ENCODE measurements around the gene MOSMO. TPM values are rescaled to one million over a fixed set of nuclear protein-coding genes. Genes with fewer than 3 reads are reported as not detected.

MOSMO gene
- total RNA-seq, 2 experiments from 2014 or later = 9.6 to 9.8 TPM

GRCh38 chr16:22003195-22003594, 4.7 kb upstream of the MOSMO start:
- no peaks in the 10 kb centered on the region for H3K9me3 ChIP-seq (ENCODE audit: low read length)
- POLR2A ChIA-PET = interaction anchor here (0.6 to 0.9 kb wide), 2 partner anchors 85 to 366 kb away, joined by 3 to 4 read pairs; no protein-coding TSS in a partner anchor
- no peak for DNase-seq (ENCODE audit: low spot score)
- H3K9me2 ChIP-seq (ENCODE audit: insufficient read depth, low read length) = no peaks in the 10 kb centered on the region
- no peak overlapping the region for H3K4me2 ChIP-seq (ENCODE audit: low read length)
- no peaks in the 10 kb centered on the region for H3K36me3 ChIP-seq (ENCODE audit: insufficient read depth, low read length)
- intact Hi-C loops (cut with micrococcal nuclease; ENCODE audit: unreplicated experiment) = loop anchor here (5.0 kb wide), 1 partner anchor 94 kb away; no protein-coding TSS in a partner anchor
- no peak overlapping the region for H3K27ac ChIP-seq (ENCODE audit: low read depth, low read length, poor library complexity, severe bottlenecking)
- no peak overlapping the region for H2AFZ ChIP-seq (ENCODE audit: low read length)
- TF ChIP-seq EZH2phosphoT487 (IDR thresholded peaks at IDR 0.05; ENCODE audit: borderline replicate concordance, low read depth, low read length) (no peak), CTCF (conservative IDR thresholded peaks at IDR 0.05; ENCODE audit: low read length) (no peak)
- BruUV-seq (replicated peaks) = no TSS peak
- peaks cover 15% of the 10 kb centered on the region for H3K4me1 ChIP-seq (ENCODE audit: insufficient read depth, low read length, poor library complexity, severe bottlenecking)
- H4K20me1 ChIP-seq (ENCODE audit: insufficient read depth, low read length) = no peaks in the 10 kb centered on the region
- no peaks in the 10 kb centered on the region for H3K79me2 ChIP-seq (ENCODE audit: insufficient read depth, low read depth, low read length)
- CTCF ChIA-PET (ENCODE audit: unreplicated experiment) = no interaction called here
- H3K4me3 ChIP-seq (ENCODE audit: low read depth, low read length, poor library complexity, severe bottlenecking) = no peak overlapping the region

GRCh38 chr16:22004341-22004740, 3.6 kb upstream of the MOSMO start:
- Histone ChIP-seq H3K27ac (ENCODE audit: low read depth, low read length, poor library complexity, severe bottlenecking) (no peak overlapping the region), H2AFZ (ENCODE audit: low read length) (no peak overlapping the region), H3K4me3 (ENCODE audit: low read depth, low read length, poor library complexity, severe bottlenecking) (no peak overlapping the region), H3K4me1 (ENCODE audit: insufficient read depth, low read length, poor library complexity, severe bottlenecking) (peaks cover 22% of the 10 kb centered on the region), H3K9me2 (ENCODE audit: insufficient read depth, low read length) (no peaks in the 10 kb centered on the region), H3K9me3 (ENCODE audit: low read length) (no peaks in the 10 kb centered on the region), H4K20me1 (ENCODE audit: insufficient read depth, low read length) (no peaks in the 10 kb centered on the region), H3K4me2 (ENCODE audit: low read length) (no peak overlapping the region), H3K79me2 (ENCODE audit: insufficient read depth, low read depth, low read length) (peaks cover 5% of the 10 kb centered on the region; the same call in 1 of the 2 replicates), H3K36me3 (ENCODE audit: insufficient read depth, low read length) (no peaks in the 10 kb centered on the region)
- DNase-seq (ENCODE audit: low spot score) = no peak
- BruUV-seq (replicated peaks) = no TSS peak
- intact Hi-C loops (cut with micrococcal nuclease; ENCODE audit: unreplicated experiment) = loop anchor here (5.0 kb wide), 1 partner anchor 93 kb away; no protein-coding TSS in a partner anchor
- POLR2A ChIA-PET = no interaction called here
- TF ChIP-seq EZH2phosphoT487 (IDR thresholded peaks at IDR 0.05; ENCODE audit: borderline replicate concordance, low read depth, low read length) (no peak), CTCF (conservative IDR thresholded peaks at IDR 0.05; ENCODE audit: low read length) (no peak)
- CTCF ChIA-PET (ENCODE audit: unreplicated experiment) = no interaction called here

GRCh38 chr16:22005746-22006145, 2.2 kb upstream of the MOSMO start:
- no peak overlapping the region for H3K27ac ChIP-seq (ENCODE audit: low read depth, low read length, poor library complexity, severe bottlenecking)
- H3K4me1 ChIP-seq (ENCODE audit: insufficient read depth, low read length, poor library complexity, severe bottlenecking) = peaks cover 22% of the 10 kb centered on the region
- ChIA-PET POLR2A (interaction anchor here (0.6 to 1.1 kb wide), 3 partner anchors 21 to 93 kb away, joined by 3 to 5 read pairs (median 5); no protein-coding TSS in a partner anchor), CTCF (ENCODE audit: unreplicated experiment) (no interaction called here)
- BruUV-seq (replicated peaks) = no TSS peak
- DNase-seq (ENCODE audit: low spot score) = no peak
- no peak for TF ChIP-seq CTCF (conservative IDR thresholded peaks at IDR 0.05; ENCODE audit: low read length)
- no peaks in the 10 kb centered on the region for H3K9me3 ChIP-seq (ENCODE audit: low read length)
- intact Hi-C loops (cut with micrococcal nuclease; ENCODE audit: unreplicated experiment) = loop anchor here (5.0 kb wide), 1 partner anchor 292 kb away; the partner anchor contains the start of gene POLR3E
- peaks cover 5% of the 10 kb centered on the region; the same call in 1 of the 2 replicates for H3K79me2 ChIP-seq (ENCODE audit: insufficient read depth, low read depth, low read length)
- no peaks in the 10 kb centered on the region for H4K20me1 ChIP-seq (ENCODE audit: insufficient read depth, low read length)
- no peak overlapping the region for H2AFZ ChIP-seq (ENCODE audit: low read length)
- no peaks in the 10 kb centered on the region for H3K36me3 ChIP-seq (ENCODE audit: insufficient read depth, low read length)
- no peak overlapping the region for H3K4me3 ChIP-seq (ENCODE audit: low read depth, low read length, poor library complexity, severe bottlenecking)
- no peaks in the 10 kb centered on the region for H3K9me2 ChIP-seq (ENCODE audit: insufficient read depth, low read length)
- H3K4me2 ChIP-seq (ENCODE audit: low read length) = no peak overlapping the region

All from OCI-LY7 (cell line).